Panc1 (cell line): ENCODE measurements around the gene FANCC. TPM values are rescaled to one million over a fixed set of nuclear protein-coding genes. Genes with fewer than 3 reads are reported as not detected.

Experiments used
- ATAC-seq: fragments of 200-7000 bp; cut with Tn5 transposase; 2 replicates; pipeline ENCODE4 v1.9.1; 2020; ENCODE audit warnings: mild to moderate bottlenecking, moderate library complexity
- BruUV-seq: library from RNA; stranded (reverse); fragments of 400-500 nt; replicated peaks from 2 replicates; lab custom pipeline; 2021; lab: Mats Ljungman, UMichigan
- CTCF ChIA-PET: fragments of 300-600 bp; sonication (Branson Sonifier 250); formaldehyde crosslinking; loops from one replicate; lab custom pipeline; 2022; ENCODE audit warnings: antibody characterized with exemption; lab: Charles Lee
- POLR2A ChIA-PET: fragments of 300-600 bp; sonication (Branson Sonifier 250); formaldehyde crosslinking; loops from one replicate; lab custom pipeline; 2022; ENCODE audit warnings: antibody characterized with exemption; lab: Charles Lee
- DNase-seq: peaks from one replicate; pipeline ENCODE4 v3.0.0-alpha.2; 2010; ENCODE audit warnings: low read depth, low spot score
- H3K27ac ChIP-seq: 2 replicates; pipeline ENCODE4 v1.5.1; 2011; ENCODE audit warnings: mild to moderate bottlenecking, low read length, inconsistent platforms
- H3K27me3 ChIP-seq: fragments of 200-500 bp; sonication (Bioruptor generic); 2 replicates; pipeline ENCODE4 v1.6.0; 2014; ENCODE audit warnings: low read length, inconsistent platforms; ENCODE audit not compliant: control insufficient read depth, insufficient read depth
- H3K36me3 ChIP-seq: fragments of 200-500 bp; sonication (Bioruptor generic); 2 replicates; pipeline ENCODE4 v1.5.1; 2014; ENCODE audit warnings: inconsistent platforms, mild to moderate bottlenecking, low read length, moderate library complexity; ENCODE audit not compliant: control insufficient read depth, insufficient read depth
- H3K4me1 ChIP-seq: 2 replicates; pipeline ENCODE4 v1.5.1; 2011; ENCODE audit warnings: inconsistent platforms, mild to moderate bottlenecking, low read length, moderate library complexity; ENCODE audit not compliant: control insufficient read depth, insufficient read depth
- H3K4me3 ChIP-seq, 2 experiments: 2 replicates each; pipeline ENCODE4 v1.5.1; 2011 to 2012; ENCODE audit warnings: low read depth in 2 of 2, low read length in 2 of 2, mild to moderate bottlenecking in 2 of 2, inconsistent platforms in 1 of 2, moderate library complexity in 1 of 2
- H3K9me3 ChIP-seq: fragments of 200-500 bp; sonication (Bioruptor generic); 2 replicates; pipeline ENCODE4 v1.5.1; 2014; ENCODE audit warnings: low read depth, mild to moderate bottlenecking, inconsistent platforms, low read length, moderate library complexity; ENCODE audit not compliant: control insufficient read depth, insufficient read depth
- POLR2AphosphoS5 ChIP-seq: IDR thresholded peaks from 2 replicates; pipeline ENCODE4 v1.6.1; 2012; ENCODE audit warnings: mild to moderate bottlenecking, low read depth, low read length, moderate library complexity
- SIN3A ChIP-seq: IDR thresholded peaks from 2 replicates; pipeline ENCODE4 v1.6.1; 2012; ENCODE audit warnings: low read depth, mild to moderate bottlenecking, low read length, moderate library complexity, borderline replicate concordance; ENCODE audit not compliant: insufficient read depth
- TCF7L2 ChIP-seq: IDR thresholded peaks from 2 replicates; pipeline ENCODE4 v1.6.1; 2011; ENCODE audit warnings: mild to moderate bottlenecking, low read depth, low read length, inconsistent platforms
- in situ Hi-C: cut with HindIII; loops from 2 replicates; pipeline ENCODE4 v1.10.0; 2016; ENCODE audit warnings: low sequenced_read_pairs, low pct_unique_long_range_greater_than_20kb
- intact Hi-C: fragments of 100-400 bp; cut with micrococcal nuclease; formaldehyde crosslinking; loops from one replicate; pipeline ENCODE4 v1.10.0; 2022; ENCODE audit not compliant: unreplicated experiment
- total RNA-seq: library from RNA; stranded (reverse); gene quantifications from one replicate; pipeline ENCODE4 v1.2.1, GENCODE V29; 2021; ENCODE audit not compliant: unreplicated experiment
- TF ChIP-seq, protein P1 (sequence below): fragments of 450-650 bp; IDR thresholded peaks from 2 replicates; pipeline ENCODE4 v1.5.1; 2017; ENCODE audit warnings: mild to moderate bottlenecking
- TF ChIP-seq, protein P2 (sequence below), 2 experiments: IDR thresholded peaks; 2 replicates each; pipeline ENCODE4 v1.6.1; 2011 to 2012; ENCODE audit warnings: low read depth in 2 of 2, control low read depth in 1 of 2, low read length in 1 of 2, mild to moderate bottlenecking in 1 of 2, moderate library complexity in 1 of 2; ENCODE audit not compliant: insufficient read depth in 1 of 2

Gene FANCC
- total RNA-seq, 1 experiment from 2014 or later: 17.8 TPM

DNA sequence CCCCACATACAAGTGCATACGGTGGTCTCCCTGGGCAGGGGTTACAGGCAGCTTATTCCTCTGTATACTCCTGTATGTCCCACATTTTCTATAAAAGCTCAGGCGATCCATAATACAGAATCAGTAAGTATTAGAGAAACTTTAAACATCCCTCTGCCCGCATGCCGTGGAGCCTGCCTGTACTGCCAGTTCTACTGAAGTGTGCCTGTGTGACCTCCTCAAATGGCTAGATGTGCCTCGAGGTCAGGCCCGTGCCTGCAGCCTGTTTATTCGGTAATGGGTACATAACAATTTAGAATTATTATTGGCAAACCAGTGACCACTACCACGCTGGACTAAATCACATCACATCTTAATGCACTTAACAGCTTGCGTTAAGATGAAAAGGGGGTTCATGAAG, 190.8 kb downstream of the FANCC start:
- no TSS peak for BruUV-seq
- Histone ChIP-seq H3K4me3 (no peak overlapping the region), H3K4me1 (no peaks in the 10 kb centered on the region), H3K9me3 (no peaks in the 10 kb centered on the region), H3K27me3 (no peaks in the 10 kb centered on the region), H3K36me3 (no peaks in the 10 kb centered on the region), H3K27ac (no peak overlapping the region)
- ATAC-seq (no peak), DNase-seq (no peak)
- intact Hi-C loops (loop anchor here (5.0 kb wide), 1 partner anchor 459 kb away; no protein-coding TSS in a partner anchor), in situ Hi-C loops (no loop called here)
- TF ChIP-seq SIN3A: no peak
- TF ChIP-seq, protein P1, sequence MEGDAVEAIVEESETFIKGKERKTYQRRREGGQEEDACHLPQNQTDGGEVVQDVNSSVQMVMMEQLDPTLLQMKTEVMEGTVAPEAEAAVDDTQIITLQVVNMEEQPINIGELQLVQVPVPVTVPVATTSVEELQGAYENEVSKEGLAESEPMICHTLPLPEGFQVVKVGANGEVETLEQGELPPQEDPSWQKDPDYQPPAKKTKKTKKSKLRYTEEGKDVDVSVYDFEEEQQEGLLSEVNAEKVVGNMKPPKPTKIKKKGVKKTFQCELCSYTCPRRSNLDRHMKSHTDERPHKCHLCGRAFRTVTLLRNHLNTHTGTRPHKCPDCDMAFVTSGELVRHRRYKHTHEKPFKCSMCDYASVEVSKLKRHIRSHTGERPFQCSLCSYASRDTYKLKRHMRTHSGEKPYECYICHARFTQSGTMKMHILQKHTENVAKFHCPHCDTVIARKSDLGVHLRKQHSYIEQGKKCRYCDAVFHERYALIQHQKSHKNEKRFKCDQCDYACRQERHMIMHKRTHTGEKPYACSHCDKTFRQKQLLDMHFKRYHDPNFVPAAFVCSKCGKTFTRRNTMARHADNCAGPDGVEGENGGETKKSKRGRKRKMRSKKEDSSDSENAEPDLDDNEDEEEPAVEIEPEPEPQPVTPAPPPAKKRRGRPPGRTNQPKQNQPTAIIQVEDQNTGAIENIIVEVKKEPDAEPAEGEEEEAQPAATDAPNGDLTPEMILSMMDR: no peak
- TF ChIP-seq, protein P2, sequence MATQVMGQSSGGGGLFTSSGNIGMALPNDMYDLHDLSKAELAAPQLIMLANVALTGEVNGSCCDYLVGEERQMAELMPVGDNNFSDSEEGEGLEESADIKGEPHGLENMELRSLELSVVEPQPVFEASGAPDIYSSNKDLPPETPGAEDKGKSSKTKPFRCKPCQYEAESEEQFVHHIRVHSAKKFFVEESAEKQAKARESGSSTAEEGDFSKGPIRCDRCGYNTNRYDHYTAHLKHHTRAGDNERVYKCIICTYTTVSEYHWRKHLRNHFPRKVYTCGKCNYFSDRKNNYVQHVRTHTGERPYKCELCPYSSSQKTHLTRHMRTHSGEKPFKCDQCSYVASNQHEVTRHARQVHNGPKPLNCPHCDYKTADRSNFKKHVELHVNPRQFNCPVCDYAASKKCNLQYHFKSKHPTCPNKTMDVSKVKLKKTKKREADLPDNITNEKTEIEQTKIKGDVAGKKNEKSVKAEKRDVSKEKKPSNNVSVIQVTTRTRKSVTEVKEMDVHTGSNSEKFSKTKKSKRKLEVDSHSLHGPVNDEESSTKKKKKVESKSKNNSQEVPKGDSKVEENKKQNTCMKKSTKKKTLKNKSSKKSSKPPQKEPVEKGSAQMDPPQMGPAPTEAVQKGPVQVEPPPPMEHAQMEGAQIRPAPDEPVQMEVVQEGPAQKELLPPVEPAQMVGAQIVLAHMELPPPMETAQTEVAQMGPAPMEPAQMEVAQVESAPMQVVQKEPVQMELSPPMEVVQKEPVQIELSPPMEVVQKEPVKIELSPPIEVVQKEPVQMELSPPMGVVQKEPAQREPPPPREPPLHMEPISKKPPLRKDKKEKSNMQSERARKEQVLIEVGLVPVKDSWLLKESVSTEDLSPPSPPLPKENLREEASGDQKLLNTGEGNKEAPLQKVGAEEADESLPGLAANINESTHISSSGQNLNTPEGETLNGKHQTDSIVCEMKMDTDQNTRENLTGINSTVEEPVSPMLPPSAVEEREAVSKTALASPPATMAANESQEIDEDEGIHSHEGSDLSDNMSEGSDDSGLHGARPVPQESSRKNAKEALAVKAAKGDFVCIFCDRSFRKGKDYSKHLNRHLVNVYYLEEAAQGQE (IDR thresholded peaks at IDR 0.05; ENCODE audit: insufficient read depth in 1 of 2, low read depth in 2 of 2, low read length in 1 of 2): no peak
- no peak for TF ChIP-seq TCF7L2
- TF ChIP-seq POLR2AphosphoS5: no peak
- ChIA-PET POLR2A (no interaction called here), CTCF (interaction anchor here (1.3 kb wide), 1 partner anchor 445 kb away, joined by 5 read pairs; no protein-coding TSS in a partner anchor)

DNA sequence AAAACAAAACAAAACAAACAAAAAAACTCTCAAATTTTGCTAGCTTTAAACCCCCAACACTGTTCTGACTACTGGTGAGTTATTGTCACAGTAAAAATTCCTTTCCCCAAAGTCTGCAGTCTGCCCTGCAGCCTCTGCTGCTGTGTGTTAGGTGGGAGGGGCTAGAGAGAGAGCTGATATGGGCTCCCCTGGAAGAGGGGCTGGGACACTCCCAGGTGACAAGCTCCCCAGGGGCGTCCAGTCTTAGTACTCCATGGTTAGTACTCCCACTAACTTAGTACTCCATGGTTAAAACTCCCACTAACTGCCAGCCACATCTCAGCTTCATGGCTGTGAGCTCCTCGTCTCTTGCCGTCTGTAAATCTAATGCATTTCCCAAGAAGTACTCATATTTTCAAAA, 191.9 kb downstream of the FANCC start:
- Histone ChIP-seq H3K27me3 (no peaks in the 10 kb centered on the region), H3K9me3 (no peaks in the 10 kb centered on the region), H3K36me3 (no peaks in the 10 kb centered on the region), H3K4me3 (no peak overlapping the region), H3K4me1 (no peaks in the 10 kb centered on the region), H3K27ac (no peak overlapping the region)
- intact Hi-C loops: loop anchor here (5.0 kb wide), 1 partner anchor 458 kb away; no protein-coding TSS in a partner anchor
- no TSS peak for BruUV-seq
- TF ChIP-seq TCF7L2: no peak
- TF ChIP-seq, protein P2 (IDR thresholded peaks at IDR 0.05; ENCODE audit: insufficient read depth in 1 of 2, low read depth in 2 of 2, low read length in 1 of 2): no peak
- no peak for TF ChIP-seq SIN3A
- TF ChIP-seq, protein P1: no peak
- no peak for TF ChIP-seq POLR2AphosphoS5
- no peak for DNase-seq
- POLR2A ChIA-PET: interaction anchor here (0.5 kb wide), 1 partner anchor 481 kb away, joined by 4 read pairs; no protein-coding TSS in a partner anchor
- no peak for ATAC-seq
- in situ Hi-C loops: no loop called here
- CTCF ChIA-PET: no interaction called here
